ENCODE results near the gene LDB3.

Gene LDB3

GRCh38 chr10:86699541-86699940, 31.2 kb downstream of the LDB3 start:
- no peak for DNase-seq
- CTCF ChIA-PET, result interaction anchor here (0.5 to 1.5 kb wide), 4 partner anchors 10 to 1204 kb away, joined by 3 to 4 read pairs (median 3); no protein-coding TSS in a partner anchor
- H3K27me3 ChIP-seq (replicated peaks in 2 of 5; ENCODE audit: control insufficient read depth in 4 of 5, insufficient read depth in 5 of 5, low read length in 4 of 5), result peaks cover 0 to 3% (median 0%) of the 10 kb centered on the region in 5 experiments

GRCh38 chr10:86699991-86700840, 31.9 kb downstream of the LDB3 start:
- H3K4me3 ChIP-seq (ENCODE audit: control insufficient read depth in 1 of 7, extremely low read depth in 1 of 7, insufficient read depth in 4 of 7, low read depth in 2 of 7, low read length in 6 of 7), result no peak overlapping the region
- 94% methylated on average over 8 of the region's 9 CpGs for WGBS (ENCODE audit: insufficient coverage)
- DNase-seq, result no peak
- no peaks in the 10 kb centered on the region for H3K4me1 ChIP-seq (ENCODE audit: control extremely low read depth in 1 of 4, control insufficient read depth in 4 of 4, insufficient read depth in 4 of 4, low read length in 3 of 4)
- CTCF ChIA-PET, result interaction anchor here (0.9 to 1.5 kb wide), 4 partner anchors 10 to 199 kb away, joined by 3 to 5 read pairs (median 4); no protein-coding TSS in a partner anchor
- POLR2A ChIA-PET, result no interaction called here
- H3K36me3 ChIP-seq (ENCODE audit: control insufficient read depth in 4 of 4, insufficient read depth in 4 of 4, low read length in 3 of 4), result no peaks in the 10 kb centered on the region
- H3K27ac ChIP-seq (ENCODE audit: insufficient read depth in 1 of 2, low read depth in 1 of 2, low read length in 2 of 2, poor library complexity in 1 of 2, severe bottlenecking in 2 of 2), result no peak overlapping the region
- peaks cover 0 to 3% (median 0%) of the 10 kb centered on the region in 5 experiments for H3K27me3 ChIP-seq (replicated peaks in 2 of 5; ENCODE audit: control insufficient read depth in 4 of 5, insufficient read depth in 5 of 5, low read length in 4 of 5)
- H3K9me3 ChIP-seq (ENCODE audit: control extremely low read depth in 1 of 5, control insufficient read depth in 4 of 5, insufficient read depth in 2 of 5, low read depth in 1 of 5, low read length in 4 of 5), result no peaks in the 10 kb centered on the region

More at GRCh38 chr10:86699541-86699940, 31.2 kb downstream of the LDB3 start:
- H3K9me3 ChIP-seq (ENCODE audit: control extremely low read depth in 1 of 5, control insufficient read depth in 4 of 5, insufficient read depth in 2 of 5, low read depth in 1 of 5, low read length in 4 of 5), result no peaks in the 10 kb centered on the region
- no peaks in the 10 kb centered on the region for H3K36me3 ChIP-seq (ENCODE audit: control insufficient read depth in 4 of 4, insufficient read depth in 4 of 4, low read length in 3 of 4)
- H3K4me3 ChIP-seq (ENCODE audit: control insufficient read depth in 1 of 7, extremely low read depth in 1 of 7, insufficient read depth in 4 of 7, low read depth in 2 of 7, low read length in 6 of 7), result no peak overlapping the region
- H3K27ac ChIP-seq (ENCODE audit: insufficient read depth in 1 of 2, low read depth in 1 of 2, low read length in 2 of 2, poor library complexity in 1 of 2, severe bottlenecking in 2 of 2), result no peak overlapping the region
- POLR2A ChIA-PET, result no interaction called here
- 98% methylated on average over 7 of the region's 8 CpGs for WGBS (ENCODE audit: insufficient coverage)
- no peaks in the 10 kb centered on the region for H3K4me1 ChIP-seq (ENCODE audit: control extremely low read depth in 1 of 4, control insufficient read depth in 4 of 4, insufficient read depth in 4 of 4, low read length in 3 of 4)

GRCh38 chr10:86700851-86701617, 32.7 kb downstream of the LDB3 start:
- Histone ChIP-seq H3K27me3 (replicated peaks in 2 of 5; ENCODE audit: control insufficient read depth in 4 of 5, insufficient read depth in 5 of 5, low read length in 4 of 5) (peaks cover 0 to 3% (median 0%) of the 10 kb centered on the region in 5 experiments), H3K9me3 (ENCODE audit: control extremely low read depth in 1 of 5, control insufficient read depth in 4 of 5, insufficient read depth in 2 of 5, low read depth in 1 of 5, low read length in 4 of 5) (no peaks in the 10 kb centered on the region), H3K4me1 (ENCODE audit: control extremely low read depth in 1 of 4, control insufficient read depth in 4 of 4, insufficient read depth in 4 of 4, low read length in 3 of 4) (no peaks in the 10 kb centered on the region), H3K36me3 (ENCODE audit: control insufficient read depth in 4 of 4, insufficient read depth in 4 of 4, low read length in 3 of 4) (no peaks in the 10 kb centered on the region), H3K27ac (ENCODE audit: insufficient read depth in 1 of 2, low read depth in 1 of 2, low read length in 2 of 2, poor library complexity in 1 of 2, severe bottlenecking in 2 of 2) (no peak overlapping the region), H3K4me3 (ENCODE audit: control insufficient read depth in 1 of 7, extremely low read depth in 1 of 7, insufficient read depth in 4 of 7, low read depth in 2 of 7, low read length in 6 of 7) (no peak overlapping the region)
- ChIA-PET CTCF (interaction anchor here (0.9 to 1.2 kb wide), 2 partner anchors 9 to 22 kb away, joined by 3 to 5 read pairs; no protein-coding TSS in a partner anchor), POLR2A (no interaction called here)
- 98% methylated on average over 9 of the region's 12 CpGs for WGBS (ENCODE audit: insufficient coverage)
- no peak for DNase-seq

- Histone ChIP-seq H3K4me3 (ENCODE audit: control insufficient read depth in 1 of 7, extremely low read depth in 1 of 7, insufficient read depth in 4 of 7, low read depth in 2 of 7, low read length in 6 of 7) (no peak overlapping the region), H3K27ac (ENCODE audit: insufficient read depth in 1 of 2, low read depth in 1 of 2, low read length in 2 of 2, poor library complexity in 1 of 2, severe bottlenecking in 2 of 2) (no peak overlapping the region), H3K9me3 (ENCODE audit: control extremely low read depth in 1 of 5, control insufficient read depth in 4 of 5, insufficient read depth in 2 of 5, low read depth in 1 of 5, low read length in 4 of 5) (no peaks in the 10 kb centered on the region), H3K27me3 (replicated peaks in 2 of 5; ENCODE audit: control insufficient read depth in 4 of 5, insufficient read depth in 5 of 5, low read length in 4 of 5) (peaks cover 0 to 1% (median 0%) of the 10 kb centered on the region in 5 experiments), H3K36me3 (ENCODE audit: control insufficient read depth in 4 of 4, insufficient read depth in 4 of 4, low read length in 3 of 4) (no peaks in the 10 kb centered on the region), H3K4me1 (ENCODE audit: control extremely low read depth in 1 of 4, control insufficient read depth in 4 of 4, insufficient read depth in 4 of 4, low read length in 3 of 4) (no peaks in the 10 kb centered on the region)
- WGBS (ENCODE audit: insufficient coverage), result 98% methylated on average over 8 of the region's 8 CpGs
- no peak for DNase-seq
- ChIA-PET POLR2A (no interaction called here), CTCF (interaction anchor here (0.6 to 2.5 kb wide), 4 partner anchors 10 to 203 kb away, joined by 3 to 10 read pairs (median 3); no protein-coding TSS in a partner anchor)
Observed at GRCh38 chr10:86703176-86703575, 34.9 kb downstream of the LDB3 start.

- Histone ChIP-seq H3K9me3 (ENCODE audit: control extremely low read depth in 1 of 5, control insufficient read depth in 4 of 5, insufficient read depth in 2 of 5, low read depth in 1 of 5, low read length in 4 of 5) (no peaks in the 10 kb centered on the region), H3K27me3 (replicated peaks in 2 of 5; ENCODE audit: control insufficient read depth in 4 of 5, insufficient read depth in 5 of 5, low read length in 4 of 5) (peaks cover 0 to 3% (median 0%) of the 10 kb centered on the region in 5 experiments), H3K4me3 (ENCODE audit: control insufficient read depth in 1 of 7, extremely low read depth in 1 of 7, insufficient read depth in 4 of 7, low read depth in 2 of 7, low read length in 6 of 7) (no peak overlapping the region), H3K36me3 (ENCODE audit: control insufficient read depth in 4 of 4, insufficient read depth in 4 of 4, low read length in 3 of 4) (no peaks in the 10 kb centered on the region), H3K4me1 (ENCODE audit: control extremely low read depth in 1 of 4, control insufficient read depth in 4 of 4, insufficient read depth in 4 of 4, low read length in 3 of 4) (no peaks in the 10 kb centered on the region), H3K27ac (ENCODE audit: insufficient read depth in 1 of 2, low read depth in 1 of 2, low read length in 2 of 2, poor library complexity in 1 of 2, severe bottlenecking in 2 of 2) (no peak overlapping the region)
- no CpG with 5 or more reads among the region's 1 CpG for WGBS (ENCODE audit: insufficient coverage)
- ChIA-PET POLR2A (no interaction called here), CTCF (interaction anchor here (4.0 kb wide), 1 partner anchor 11 kb away, joined by 15 read pairs; no protein-coding TSS in a partner anchor)
- no peak for DNase-seq
Observed at GRCh38 chr10:86705139-86705538, 36.8 kb downstream of the LDB3 start.

- Histone ChIP-seq H3K9me3 (ENCODE audit: control extremely low read depth in 1 of 5, control insufficient read depth in 4 of 5, insufficient read depth in 2 of 5, low read depth in 1 of 5, low read length in 4 of 5) (no peaks in the 10 kb centered on the region), H3K4me3 (ENCODE audit: control insufficient read depth in 1 of 7, extremely low read depth in 1 of 7, insufficient read depth in 4 of 7, low read depth in 2 of 7, low read length in 6 of 7) (no peak overlapping the region), H3K27me3 (replicated peaks in 2 of 5; ENCODE audit: control insufficient read depth in 4 of 5, insufficient read depth in 5 of 5, low read length in 4 of 5) (peaks cover 0 to 3% (median 0%) of the 10 kb centered on the region in 5 experiments), H3K4me1 (ENCODE audit: control extremely low read depth in 1 of 4, control insufficient read depth in 4 of 4, insufficient read depth in 4 of 4, low read length in 3 of 4) (peaks cover 0 to 3% (median 2%) of the 10 kb centered on the region in 4 experiments), H3K36me3 (ENCODE audit: control insufficient read depth in 4 of 4, insufficient read depth in 4 of 4, low read length in 3 of 4) (no peaks in the 10 kb centered on the region), H3K27ac (ENCODE audit: insufficient read depth in 1 of 2, low read depth in 1 of 2, low read length in 2 of 2, poor library complexity in 1 of 2, severe bottlenecking in 2 of 2) (no peak overlapping the region)
- ChIA-PET POLR2A (interaction anchor here (0.7 kb wide), 1 partner anchor 12 kb away, joined by 3 read pairs; no protein-coding TSS in a partner anchor), CTCF (interaction anchor here (1.5 to 4.0 kb wide), 2 partner anchors 12 to 17 kb away, joined by 3 to 15 read pairs; no protein-coding TSS in a partner anchor)
- WGBS (ENCODE audit: insufficient coverage), result 88% methylated on average over 1 of the region's 2 CpGs
- no peak for DNase-seq
Observed at GRCh38 chr10:86705905-86706304, 37.6 kb downstream of the LDB3 start.

All from common myeloid progenitor, CD34-positive (primary cell).